NCI-H187 (cell line): Measurements from ENCODE around the gene MICU2.

Experiments
- DNase-seq, 2 experiments: peaks; one replicate each; lab custom pipeline; 2025; lab: John Stamatoyannopoulos, UW

MICU2 gene

DNA sequence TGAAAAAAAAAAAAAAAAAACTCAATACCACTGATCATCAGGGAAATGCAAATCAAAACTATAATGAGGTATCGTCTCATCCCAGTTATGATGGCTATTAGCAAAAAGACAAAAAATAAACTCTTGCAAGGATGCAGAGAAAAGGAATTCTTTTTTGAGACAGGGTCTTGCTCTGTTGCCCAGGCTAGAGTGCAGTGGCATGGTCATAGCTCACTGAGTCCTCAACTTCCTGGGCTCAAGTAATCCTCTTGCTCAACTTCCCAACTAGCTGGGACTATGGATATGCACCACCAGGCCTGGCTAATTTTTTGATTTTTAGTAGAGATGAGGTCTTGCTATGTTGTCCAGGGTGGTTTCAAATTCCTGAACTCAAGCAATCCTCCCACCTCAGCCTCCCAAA is 59.5 kb downstream of the MICU2 start:
- DNase-seq, result no peak

DNA sequence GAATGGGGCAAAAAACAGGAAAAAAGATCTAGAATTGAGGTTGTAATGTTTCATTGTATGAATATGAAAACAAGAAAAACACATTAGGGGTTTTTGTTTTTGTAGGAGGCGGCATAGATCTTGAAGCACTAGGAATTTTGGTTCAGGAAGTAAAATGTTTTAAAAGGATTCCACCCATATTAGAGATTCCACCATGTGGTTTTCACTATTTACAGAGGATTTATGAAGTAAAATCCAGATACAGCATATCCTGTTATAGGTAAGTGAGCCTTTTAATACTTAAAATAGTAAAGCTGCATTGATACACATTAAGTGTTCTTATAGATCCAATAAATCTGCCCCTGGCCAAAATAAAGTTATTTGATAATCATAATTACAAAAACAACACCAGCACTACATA is 61.4 kb downstream of the MICU2 start:
- DNase-seq, result no peak

DNA sequence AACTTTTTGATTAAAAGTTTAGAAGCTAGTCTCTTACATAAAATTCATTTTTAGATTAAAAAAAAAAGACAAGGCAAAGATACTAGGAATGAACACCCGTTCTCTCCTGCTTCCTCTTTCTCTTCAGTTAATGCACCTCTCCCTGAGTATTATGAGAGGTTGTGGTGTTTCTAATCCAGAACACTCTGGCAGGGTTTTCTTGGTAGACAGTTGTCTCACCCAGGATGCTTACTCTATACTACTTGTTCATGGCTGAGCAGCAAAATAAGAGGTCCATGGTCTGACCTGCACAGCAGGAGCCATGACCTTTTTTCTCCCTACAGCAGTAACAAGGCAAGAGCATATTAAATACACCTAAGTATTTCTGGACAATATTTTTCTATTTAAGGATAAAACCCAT is 62.0 kb downstream of the MICU2 start:
- DNase-seq, result peak in 1 of 2 experiments; percentile 2

DNA sequence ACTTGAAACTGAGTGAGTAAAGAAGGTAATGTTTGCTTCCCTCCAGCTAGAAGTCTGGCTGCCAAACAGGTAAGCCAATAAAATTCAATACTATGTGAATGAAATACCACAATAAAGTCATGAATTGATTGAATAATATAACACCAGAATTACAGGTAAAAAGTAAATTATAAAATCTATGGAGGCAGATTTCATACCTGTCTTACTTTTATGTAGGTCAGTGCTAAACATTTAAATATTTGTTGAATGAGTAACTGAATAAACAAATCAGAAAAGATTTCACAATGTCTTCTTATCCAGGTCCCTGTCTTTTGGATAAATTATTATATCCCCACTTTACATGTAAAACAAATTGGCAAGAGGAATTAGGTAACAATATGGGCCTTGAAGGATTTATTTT is 62.7 kb downstream of the MICU2 start:
- DNase-seq, result no peak

DNA sequence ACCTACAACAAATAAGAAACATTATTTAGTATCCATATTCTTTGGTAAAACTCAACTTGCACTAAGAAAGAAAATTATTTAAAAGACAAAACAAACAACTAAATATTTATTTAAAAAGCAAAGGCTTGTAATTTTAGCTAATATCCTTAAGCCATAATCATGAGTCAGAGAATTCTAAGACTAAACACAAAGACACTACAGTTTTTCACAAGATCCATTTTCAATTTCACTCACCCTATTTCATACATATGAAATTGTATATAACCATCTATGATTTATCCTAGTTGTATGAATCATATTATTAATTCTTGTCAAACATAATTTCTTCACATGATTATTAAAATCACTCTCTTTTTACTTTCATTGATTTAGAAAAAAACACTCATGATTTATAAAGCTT is 64.3 kb downstream of the MICU2 start:
- no peak for DNase-seq

DNA sequence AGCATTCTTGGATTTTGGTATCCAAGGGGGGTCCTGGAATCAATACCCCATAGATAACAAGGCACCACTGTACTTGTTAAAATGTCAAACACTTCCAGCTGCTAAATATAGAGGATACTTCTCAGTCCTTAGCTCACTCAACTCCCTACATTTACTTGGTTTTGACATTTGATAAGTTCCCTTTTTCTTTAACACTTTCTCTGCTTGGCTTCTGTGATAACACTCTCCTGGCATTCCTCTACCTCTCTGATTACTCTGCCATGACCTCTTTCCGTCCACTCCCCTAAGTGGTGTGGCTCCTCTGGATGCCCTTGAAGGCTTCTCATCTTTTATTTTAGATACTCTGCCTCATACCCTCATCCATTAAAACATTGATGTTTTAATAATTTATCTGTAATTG is 65.2 kb downstream of the MICU2 start:
- no peak for DNase-seq

DNA sequence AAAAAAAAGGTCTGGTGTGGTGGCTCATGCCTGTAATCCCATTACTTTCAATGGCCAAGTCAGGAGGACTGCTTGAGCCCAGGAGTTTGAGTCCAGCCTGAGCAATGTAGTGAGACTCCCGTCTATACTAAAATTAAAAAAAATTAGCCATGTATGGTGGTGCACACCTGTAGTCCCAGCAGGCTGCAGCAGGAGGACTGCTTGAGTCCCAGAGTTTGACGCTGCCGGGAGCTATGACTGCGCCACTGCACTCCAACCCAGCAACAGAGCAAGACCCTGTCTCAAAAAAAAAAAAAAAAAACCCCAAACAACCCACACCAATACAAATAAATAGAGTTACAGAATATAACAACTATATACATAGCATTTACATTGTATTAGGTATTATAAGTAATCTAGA is 65.7 kb downstream of the MICU2 start:
- no peak for DNase-seq

DNA sequence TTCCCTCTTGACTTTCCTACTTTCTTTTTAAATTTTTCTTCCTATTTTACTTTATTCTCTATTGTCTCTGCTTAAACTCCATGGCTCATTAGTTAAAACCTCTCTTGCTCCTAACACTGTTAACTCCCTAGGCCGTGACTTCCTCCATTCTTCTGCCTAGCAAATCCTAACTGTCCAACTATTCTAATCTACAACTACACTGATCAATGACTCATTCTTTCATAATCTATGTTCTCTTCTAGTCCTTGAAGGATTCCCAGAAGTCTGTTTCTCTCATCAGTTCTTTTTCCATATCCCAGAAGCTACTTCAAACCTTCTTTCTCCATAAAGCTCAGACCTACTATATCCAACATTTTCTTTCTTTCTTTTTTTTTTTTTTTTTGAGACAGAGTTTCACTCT is 66.9 kb downstream of the MICU2 start:
- no peak for DNase-seq

DNA sequence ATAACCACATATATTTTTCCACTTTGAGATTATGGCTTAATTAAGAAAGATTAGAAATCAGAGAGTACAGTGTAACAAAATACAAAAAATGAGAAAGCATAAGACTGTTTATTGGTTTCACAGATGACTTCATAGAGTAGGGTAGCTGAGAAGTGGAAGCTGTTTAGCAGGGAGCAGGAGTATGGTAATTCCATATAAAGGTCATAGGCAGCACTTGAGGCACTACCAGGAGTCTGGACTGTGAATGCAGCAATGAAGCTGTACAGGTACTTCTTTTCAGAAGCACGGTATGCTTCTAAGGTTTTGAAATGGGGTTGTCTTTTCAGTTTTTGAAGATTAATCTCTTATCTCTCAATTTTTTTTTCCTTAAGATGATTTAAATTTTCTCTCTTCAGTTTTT is 69.2 kb downstream of the MICU2 start:
- no peak for DNase-seq

DNA sequence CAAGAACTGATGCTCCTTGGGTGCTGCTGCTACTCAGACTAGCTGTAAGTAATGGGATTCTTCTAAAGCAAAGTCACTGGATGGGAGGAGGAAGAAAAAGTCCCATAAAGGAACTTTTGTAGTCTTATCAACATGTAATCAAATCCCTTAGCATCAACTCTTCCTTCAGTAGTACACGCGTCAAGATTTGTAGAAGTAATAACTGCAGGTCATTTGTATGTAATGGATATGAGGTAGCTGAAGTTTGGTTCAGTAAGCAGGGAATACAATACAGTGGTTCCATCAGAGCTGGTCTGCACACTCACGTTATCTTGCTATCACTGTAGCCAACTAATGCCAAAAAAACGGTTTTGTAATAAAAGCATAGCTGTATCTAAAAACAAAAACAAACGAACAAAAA is 72.5 kb downstream of the MICU2 start:
- no peak for DNase-seq

DNA sequence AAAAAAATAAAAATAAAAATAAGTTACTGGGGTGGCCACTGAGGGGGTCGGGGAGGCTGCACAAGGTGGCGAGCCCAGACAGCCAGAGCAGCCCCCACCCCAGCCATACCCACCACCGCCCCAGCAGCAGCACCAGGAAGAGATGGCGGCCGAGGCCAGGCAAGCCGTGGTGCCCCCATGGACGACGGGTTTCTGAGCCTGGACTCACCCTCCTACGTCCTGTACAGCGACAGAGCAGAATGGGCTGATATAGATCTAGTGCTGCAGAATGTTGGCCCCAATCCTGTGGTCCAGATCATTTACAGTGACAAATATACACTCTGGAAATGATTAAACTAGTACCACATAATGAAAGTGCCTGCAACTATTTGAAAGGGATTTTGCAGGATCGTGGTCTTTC is 73.3 kb downstream of the MICU2 start:
- DNase-seq, result no peak

DNA sequence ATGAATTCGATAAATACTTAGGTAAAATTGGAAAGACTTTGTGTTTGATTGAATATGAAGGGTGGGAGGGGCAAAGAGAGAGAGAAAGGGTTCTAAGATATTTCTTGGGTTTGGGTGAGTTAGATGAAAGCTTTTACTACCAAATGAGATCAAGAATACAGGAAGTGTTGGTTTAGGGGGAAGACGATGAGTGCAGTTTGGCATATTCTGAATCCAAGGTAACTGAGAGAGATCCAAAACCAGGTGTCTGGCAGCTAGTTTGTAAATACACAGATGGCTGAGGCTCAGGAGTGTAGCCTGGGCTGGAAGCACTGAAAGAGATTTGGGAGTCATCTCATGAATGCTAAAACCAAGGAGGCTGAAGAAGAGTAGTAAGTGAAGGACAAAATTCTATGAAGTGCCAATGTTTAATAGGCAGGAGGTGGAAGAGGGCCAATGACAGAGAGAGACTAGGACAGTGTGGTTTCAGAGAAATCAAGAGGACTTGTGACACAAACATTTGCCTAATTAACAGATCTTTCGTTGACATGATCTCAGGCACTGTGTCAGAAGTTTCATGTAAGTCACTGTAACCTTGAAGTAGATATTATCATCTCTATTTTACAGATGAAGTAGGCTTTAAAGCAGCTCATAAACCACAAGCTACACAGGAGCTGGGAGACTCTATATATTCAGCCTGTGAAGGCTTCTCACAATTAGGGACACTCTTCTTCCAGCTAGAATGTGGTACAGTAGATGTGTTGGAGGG is 74.7 kb downstream of the MICU2 start:
- no peak for DNase-seq

DNA sequence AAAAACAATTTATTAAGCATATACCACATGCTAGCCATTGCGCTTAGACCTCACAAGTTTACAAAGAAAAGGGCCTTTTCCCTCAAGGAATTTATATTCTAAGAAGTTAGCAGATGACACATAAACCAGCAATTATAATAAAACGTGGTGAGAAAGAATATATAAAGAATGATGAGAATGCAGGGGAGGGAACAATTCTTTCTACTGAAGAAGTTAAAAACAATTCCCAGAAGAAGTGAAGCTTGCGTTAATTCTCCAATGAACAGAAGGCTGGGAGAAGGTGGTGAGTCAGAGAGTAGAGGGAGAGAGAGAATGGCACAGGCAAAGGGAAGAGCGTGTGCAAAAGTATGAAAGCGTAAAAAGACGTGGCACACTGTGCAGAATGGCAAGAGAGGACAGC is 75.4 kb downstream of the MICU2 start:
- no peak for DNase-seq

DNA sequence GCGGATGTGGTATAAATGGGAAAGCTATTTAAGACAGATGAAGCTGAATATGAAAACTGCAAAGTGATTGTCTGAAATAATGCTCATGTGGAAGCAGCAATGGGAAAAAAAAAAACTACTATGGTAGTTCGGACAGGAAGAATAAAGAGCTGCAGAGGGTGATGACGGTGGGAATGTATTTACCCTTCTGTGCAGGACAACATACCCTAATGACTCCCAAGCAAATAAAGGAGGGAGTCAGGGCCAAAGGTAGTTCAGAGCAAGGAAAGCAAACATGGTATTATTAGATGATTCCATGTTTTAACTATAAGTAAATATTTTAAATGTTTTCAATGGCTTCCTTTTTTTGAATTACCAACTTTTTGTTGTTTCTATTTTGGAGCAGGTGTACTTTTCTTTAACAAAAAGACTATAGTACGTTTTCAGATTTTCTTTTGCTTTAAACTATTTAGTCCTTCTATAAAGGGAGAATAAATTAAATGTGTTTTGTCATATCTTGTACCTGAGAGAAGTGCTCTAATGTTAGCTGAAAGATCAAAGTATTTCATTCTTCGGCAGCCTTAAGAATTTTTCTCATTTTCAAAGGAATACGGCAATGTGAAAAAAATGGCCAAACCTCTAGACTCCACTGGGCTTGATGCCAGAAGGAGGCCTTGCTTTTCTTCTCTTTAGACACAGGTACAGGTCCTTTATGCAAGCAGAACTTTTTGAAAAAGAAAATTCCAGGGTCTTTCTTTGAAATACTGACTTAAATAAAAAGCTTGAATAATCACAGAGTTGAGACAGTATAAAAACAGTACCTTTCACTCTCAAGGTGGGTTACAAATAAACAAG is 77.0 kb downstream of the MICU2 start:
- no peak for DNase-seq

DNA sequence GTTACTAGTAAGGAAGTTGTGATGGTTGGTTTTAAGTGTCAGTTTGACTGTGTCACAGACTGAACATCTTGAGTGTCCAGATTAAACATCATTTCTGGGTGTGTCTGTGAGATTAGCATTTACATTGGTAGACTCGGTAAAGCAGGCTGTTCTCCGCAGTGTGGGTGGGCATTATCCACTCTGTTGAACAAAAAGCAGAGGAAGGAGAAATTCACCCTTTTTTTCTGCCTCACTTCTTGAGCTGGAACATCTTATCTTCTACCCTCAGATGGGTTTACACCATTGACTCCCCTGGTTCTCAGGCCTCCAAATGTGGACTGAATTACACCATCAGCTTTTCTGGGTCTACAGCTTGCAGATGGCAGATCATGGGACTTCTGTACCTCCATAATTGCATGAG is 81.1 kb downstream of the MICU2 start:
- no peak for DNase-seq

DNA sequence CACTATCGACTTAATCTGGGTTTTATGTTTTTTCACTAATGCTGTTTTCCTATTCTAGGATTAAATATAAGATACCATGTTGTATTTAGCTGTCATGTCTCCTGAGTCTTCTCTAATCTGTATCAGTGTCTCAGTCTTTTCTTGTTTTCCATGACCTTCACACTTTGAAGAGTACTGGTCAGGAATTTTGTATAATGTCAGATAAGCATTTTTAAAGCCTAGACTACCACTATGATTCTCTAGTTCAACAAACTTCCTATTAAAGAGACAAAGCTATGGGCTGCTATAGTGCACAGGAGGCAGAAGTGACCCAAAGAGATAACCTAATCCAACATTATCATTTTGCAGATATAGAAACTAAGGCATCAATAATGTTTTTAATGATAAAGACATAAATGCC is 81.8 kb downstream of the MICU2 start:
- DNase-seq, result no peak

DNA sequence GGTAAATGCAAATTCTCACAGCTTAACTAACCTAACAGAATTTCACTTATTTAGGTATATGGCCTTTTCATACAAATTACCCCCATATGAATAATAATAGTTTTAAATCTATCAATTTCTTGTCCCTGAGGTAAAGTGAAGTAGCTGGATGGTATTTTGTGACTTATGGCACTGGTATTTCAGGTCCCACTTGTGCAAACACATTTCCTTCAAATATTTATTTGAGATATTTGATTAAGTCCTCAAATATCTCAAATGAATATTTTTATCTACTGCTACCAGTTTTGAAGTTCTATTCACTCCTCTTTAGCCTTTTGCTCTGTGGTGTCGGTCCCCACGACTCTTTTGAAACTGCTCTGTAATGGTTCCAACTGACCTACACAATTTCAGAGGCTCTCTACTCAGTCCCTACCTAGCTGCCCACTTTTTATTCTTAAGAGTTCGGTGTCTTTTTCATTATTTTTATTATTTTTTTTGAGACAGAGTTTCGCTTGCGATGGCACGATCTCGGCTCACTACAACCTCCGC is 85.3 kb downstream of the MICU2 start:
- no peak for DNase-seq

DNA sequence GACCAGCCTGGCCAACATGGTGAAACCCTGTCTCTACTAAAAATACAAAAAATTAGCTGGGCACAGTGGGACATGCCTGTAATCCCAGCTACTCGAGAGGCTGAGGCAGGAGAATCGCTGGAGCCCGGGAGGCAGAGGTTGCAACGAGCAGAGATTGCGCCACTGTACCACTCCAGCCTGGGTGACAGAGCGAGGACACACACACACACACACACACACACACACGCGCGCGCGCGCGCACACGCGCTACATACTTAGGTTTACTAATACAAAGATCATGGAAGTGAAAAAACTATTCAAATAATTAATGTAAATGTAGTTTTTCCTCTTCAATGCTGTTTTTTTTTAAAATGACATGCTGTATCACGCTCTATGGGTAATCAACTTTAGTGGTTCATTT is 86.4 kb downstream of the MICU2 start:
- DNase-seq, result no peak

DNA sequence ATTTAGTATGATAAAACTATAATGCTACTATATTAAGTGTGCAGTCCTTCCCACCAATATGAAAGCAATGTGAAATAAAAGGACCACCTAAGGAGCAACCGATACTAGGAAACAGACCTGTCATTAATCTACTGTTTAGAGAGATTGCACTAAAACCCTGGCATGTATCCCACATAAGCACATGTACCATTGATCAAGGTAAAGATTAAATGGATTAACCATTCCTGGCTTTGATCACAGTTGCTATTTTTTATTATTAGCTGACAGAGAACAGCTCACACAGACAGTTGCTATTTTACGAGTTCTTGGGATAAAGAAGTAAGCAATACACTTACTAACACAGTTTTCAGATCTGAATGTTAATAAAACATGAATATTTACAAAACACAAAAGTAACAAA is 87.2 kb downstream of the MICU2 start:
- DNase-seq, result no peak

DNA sequence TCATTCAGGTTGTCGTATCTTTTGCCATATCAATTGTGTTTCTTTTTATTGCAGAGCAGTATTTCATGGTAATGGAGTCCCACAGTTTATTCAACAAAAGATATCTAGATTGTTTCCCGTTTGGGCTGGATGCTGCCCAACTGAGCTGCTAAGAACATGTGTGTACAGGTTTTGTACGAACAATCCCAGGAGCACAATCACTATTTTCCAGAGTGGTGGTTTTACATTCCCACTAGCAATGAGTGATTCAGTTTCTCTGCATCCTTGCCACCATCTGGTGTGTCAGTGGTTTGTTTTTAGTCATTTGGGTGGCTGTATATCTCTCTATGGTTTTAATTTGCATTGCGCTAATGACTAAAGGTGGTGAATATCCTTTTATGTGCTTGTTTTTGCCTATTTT is 92.1 kb downstream of the MICU2 start:
- no peak for DNase-seq

DNA sequence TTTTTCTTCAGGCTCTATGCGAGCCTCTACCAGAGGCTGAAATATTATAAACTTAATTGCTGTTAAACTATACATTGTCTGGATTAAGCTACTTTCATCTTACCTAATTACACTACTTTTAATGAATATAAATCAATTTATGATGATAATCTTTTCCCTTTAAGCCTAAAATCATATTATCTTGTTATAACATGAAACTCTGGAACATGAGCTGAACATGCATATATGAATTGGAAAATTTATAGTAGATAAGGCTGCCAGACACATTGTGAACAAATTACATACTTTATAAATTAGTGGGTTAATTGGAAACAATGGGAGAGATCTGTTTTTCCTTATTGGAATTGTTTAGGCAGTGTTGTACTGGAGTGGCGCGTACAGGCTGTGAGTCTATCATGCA is 99.6 kb downstream of the MICU2 start:
- DNase-seq, result no peak

DNA sequence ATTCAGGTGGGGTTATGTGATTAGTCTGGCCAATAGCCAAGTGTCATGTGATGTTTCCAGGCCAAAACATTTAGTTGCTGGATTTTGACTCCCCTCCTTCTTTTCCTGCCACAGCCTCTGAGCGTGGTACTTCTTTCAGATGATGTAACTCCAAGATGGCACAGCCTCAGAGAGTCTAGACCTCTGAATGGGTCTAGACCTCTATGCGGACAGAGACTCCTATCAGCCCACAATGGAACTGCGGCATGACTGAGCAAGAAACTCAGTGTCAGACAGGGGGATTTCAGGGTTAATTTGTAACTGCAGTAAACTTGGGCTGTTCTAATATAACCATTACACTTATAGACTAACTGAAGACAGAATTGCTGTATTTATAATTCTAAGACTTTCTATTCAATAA is 102.3 kb downstream of the MICU2 start:
- no peak for DNase-seq

DNA sequence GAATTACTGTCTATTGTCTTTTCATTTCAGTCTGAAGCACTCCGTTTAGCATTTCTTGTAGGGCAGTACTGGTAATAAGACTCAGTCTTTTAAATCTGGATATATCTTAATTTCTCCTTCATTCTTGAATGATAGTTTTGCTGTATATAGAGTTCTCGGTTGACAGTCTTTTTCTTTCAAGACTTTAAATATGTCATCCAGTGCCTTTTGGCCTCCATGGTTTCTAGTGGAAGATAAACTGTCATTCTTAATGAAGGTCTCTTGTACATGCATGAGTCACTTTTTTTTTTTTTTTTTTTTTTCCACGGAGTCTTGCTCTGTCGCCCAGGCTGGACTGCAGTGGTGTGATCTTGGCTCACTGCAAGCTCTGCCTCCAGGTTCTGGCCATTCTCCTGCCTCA is 117.6 kb downstream of the MICU2 start:
- no peak for DNase-seq

DNA sequence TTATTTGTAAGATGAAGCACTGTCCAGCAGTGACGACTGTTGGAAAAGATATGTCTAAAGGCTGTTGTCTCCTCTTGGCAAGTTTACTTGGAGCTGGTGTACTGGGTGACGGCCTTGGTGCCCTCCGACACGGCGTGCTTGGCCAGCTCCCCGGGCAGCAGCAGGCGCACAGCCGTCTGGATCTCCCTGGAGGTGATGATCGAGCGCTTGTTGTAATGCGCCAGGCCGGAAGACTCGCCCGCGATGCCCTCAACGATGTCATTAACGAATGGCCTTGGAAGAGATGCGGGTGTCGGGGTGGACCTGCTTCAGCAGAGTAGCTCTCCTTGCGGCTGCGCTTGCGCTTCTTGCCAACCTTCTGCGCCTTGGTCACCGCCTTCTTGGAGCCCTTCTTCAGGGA is 120.2 kb downstream of the MICU2 start:
- DNase-seq, result no peak
